Prostate gland (tissue), 2 donors: ENCODE data around the gene IRS2. TPM values are rescaled to one million over a fixed set of nuclear protein-coding genes. Genes with fewer than 3 reads are reported as not detected.

Experiments used
- DNase-seq: peaks from one replicate; pipeline ENCODE4 v3.0.0-alpha.2; 2019; ENCODE audit warnings: low spot score
- H3K27ac ChIP-seq, 2 donors: fragments of 200-600 bp; sonication (generic); 2 replicates each; pipeline ENCODE4 v1.5.1; 2017 to 2019
- H3K27me3 ChIP-seq: fragments of 200-600 bp; sonication (generic); replicated peaks from 2 replicates; pipeline ENCODE4 v1.5.1; 2019; ENCODE audit not compliant: insufficient read depth
- H3K36me3 ChIP-seq, 2 donors: fragments of 200-600 bp; sonication (generic); 1 replicate in 1 of 2; 2 replicates in 1 of 2; pipeline versions ENCODE4 v1.5.1 to v1.8.1; 2017 to 2019
- H3K4me1 ChIP-seq: fragments of 200-600 bp; sonication (generic); replicated peaks from 2 replicates; pipeline ENCODE4 v1.5.1; 2019
- H3K4me3 ChIP-seq, 2 donors: fragments of 200-600 bp; sonication (generic); 2 replicates each; pipeline ENCODE4 v1.5.1; 2017 to 2019
- H3K9me3 ChIP-seq: fragments of 200-600 bp; sonication (generic); 2 replicates; pipeline ENCODE4 v1.5.1; 2017
- POLR2A ChIP-seq: fragments of 450-650 bp; IDR thresholded peaks from one replicate; pipeline ENCODE4 v1.6.1; 2016; ENCODE audit warnings: antibody characterized with exemption, mild to moderate bottlenecking
- POLR2AphosphoS5 ChIP-seq: sonication (generic); formaldehyde crosslinking; IDR thresholded peaks from one replicate; pipeline ENCODE4 v1.6.1; 2017; ENCODE audit warnings: antibody characterized with exemption
- WGBS: methylation state at CpG from one replicate; pipeline ENCODE4 v1.1.5; 2018; 5-methylcytosine and 5-hydroxymethylcytosine counted together
- intact Hi-C: fragments of 100-400 bp; cut with DNase I; formaldehyde crosslinking; loops from one replicate; pipeline ENCODE4 v1.14.2; 2022
- total RNA-seq, 2 donors: library from RNA; depleted of rRNA; stranded (reverse); fragments of >200 nt; gene quantifications; one replicate each; pipeline ENCODE4 v1.1.0, GENCODE V29; 2016
- TF ChIP-seq, protein P1 (sequence below), 4 experiments: fragments of 200-600 bp in 2 of 4; fragments of 450-650 bp in 2 of 4; sonication (generic) in 2 of 4; IDR thresholded peaks; 1 replicate in 3 of 4; 2 replicates in 1 of 4; pipeline ENCODE4 v1.5.1; 2016 to 2019; ENCODE audit warnings: antibody characterized with exemption in 4 of 4, mild to moderate bottlenecking in 2 of 4, moderate library complexity in 2 of 4

IRS2 gene
- total RNA-seq, 2 donors from 2014 or later: 43.5 to 54.8 TPM

DNA sequence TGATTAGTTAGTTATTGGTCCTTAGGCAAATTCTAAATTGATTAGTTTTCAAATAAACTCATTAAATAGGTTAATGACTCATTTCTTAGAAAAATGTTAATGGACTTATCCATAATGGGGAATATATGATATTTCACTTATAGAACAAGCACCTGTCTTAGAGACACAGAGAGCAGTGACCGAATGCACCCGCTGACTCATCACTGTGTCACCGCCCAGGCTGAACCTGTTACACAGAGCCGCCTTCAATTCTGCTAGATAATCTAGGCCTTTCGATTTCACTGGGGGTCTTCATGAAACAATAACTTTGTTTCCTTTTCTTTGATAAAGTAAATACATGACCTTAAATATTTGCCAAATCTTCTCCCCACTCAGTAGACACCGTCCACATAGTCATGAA is 13.1 kb downstream of the IRS2 start:
- no peaks in the 10 kb centered on the region for H3K27me3 ChIP-seq
- intact Hi-C loops: no loop called here
- DNase-seq: no peak
- peaks cover 0 to 6% of the 10 kb centered on the region in 2 donors for H3K36me3 ChIP-seq
- no peaks in the 10 kb centered on the region for H3K9me3 ChIP-seq
- no peak overlapping the region for H3K4me3 ChIP-seq
- no peak overlapping the region for H3K27ac ChIP-seq
- TF ChIP-seq POLR2A (no peak), POLR2AphosphoS5 (no peak)
- TF ChIP-seq, protein P1, sequence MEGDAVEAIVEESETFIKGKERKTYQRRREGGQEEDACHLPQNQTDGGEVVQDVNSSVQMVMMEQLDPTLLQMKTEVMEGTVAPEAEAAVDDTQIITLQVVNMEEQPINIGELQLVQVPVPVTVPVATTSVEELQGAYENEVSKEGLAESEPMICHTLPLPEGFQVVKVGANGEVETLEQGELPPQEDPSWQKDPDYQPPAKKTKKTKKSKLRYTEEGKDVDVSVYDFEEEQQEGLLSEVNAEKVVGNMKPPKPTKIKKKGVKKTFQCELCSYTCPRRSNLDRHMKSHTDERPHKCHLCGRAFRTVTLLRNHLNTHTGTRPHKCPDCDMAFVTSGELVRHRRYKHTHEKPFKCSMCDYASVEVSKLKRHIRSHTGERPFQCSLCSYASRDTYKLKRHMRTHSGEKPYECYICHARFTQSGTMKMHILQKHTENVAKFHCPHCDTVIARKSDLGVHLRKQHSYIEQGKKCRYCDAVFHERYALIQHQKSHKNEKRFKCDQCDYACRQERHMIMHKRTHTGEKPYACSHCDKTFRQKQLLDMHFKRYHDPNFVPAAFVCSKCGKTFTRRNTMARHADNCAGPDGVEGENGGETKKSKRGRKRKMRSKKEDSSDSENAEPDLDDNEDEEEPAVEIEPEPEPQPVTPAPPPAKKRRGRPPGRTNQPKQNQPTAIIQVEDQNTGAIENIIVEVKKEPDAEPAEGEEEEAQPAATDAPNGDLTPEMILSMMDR (IDR thresholded peaks at IDR 0.05): no peak
- WGBS: 96% methylated on average over 6 of the region's 6 CpGs
- no peaks in the 10 kb centered on the region for H3K4me1 ChIP-seq

GRCh38 chr13:109771926-109772325 is 14.5 kb downstream of the IRS2 start:
- TF ChIP-seq POLR2A (no peak), POLR2AphosphoS5 (no peak)
- TF ChIP-seq, protein P1 (IDR thresholded peaks at IDR 0.05): no peak
- no peaks in the 10 kb centered on the region for H3K4me1 ChIP-seq
- intact Hi-C loops: no loop called here
- H3K27me3 ChIP-seq: no peaks in the 10 kb centered on the region
- H3K36me3 ChIP-seq: peaks cover 0 to 6% of the 10 kb centered on the region in 2 donors
- WGBS: 97% methylated on average over 15 of the region's 15 CpGs
- H3K4me3 ChIP-seq: no peak overlapping the region
- no peak for DNase-seq
- H3K27ac ChIP-seq: no peak overlapping the region
- no peaks in the 10 kb centered on the region for H3K9me3 ChIP-seq

GRCh38 chr13:109770436-109770835 is 15.9 kb downstream of the IRS2 start:
- TF ChIP-seq, protein P1 (IDR thresholded peaks at IDR 0.05): no peak
- no peak for TF ChIP-seq POLR2A
- TF ChIP-seq POLR2AphosphoS5: no peak
- no peaks in the 10 kb centered on the region for H3K4me1 ChIP-seq
- H3K27me3 ChIP-seq: no peaks in the 10 kb centered on the region
- 94% methylated on average over 6 of the region's 6 CpGs for WGBS
- intact Hi-C loops: no loop called here
- no peak for DNase-seq
- no peak overlapping the region for H3K27ac ChIP-seq
- H3K9me3 ChIP-seq: no peaks in the 10 kb centered on the region
- peaks cover 0 to 6% of the 10 kb centered on the region in 2 donors for H3K36me3 ChIP-seq
- no peak overlapping the region for H3K4me3 ChIP-seq

DNA sequence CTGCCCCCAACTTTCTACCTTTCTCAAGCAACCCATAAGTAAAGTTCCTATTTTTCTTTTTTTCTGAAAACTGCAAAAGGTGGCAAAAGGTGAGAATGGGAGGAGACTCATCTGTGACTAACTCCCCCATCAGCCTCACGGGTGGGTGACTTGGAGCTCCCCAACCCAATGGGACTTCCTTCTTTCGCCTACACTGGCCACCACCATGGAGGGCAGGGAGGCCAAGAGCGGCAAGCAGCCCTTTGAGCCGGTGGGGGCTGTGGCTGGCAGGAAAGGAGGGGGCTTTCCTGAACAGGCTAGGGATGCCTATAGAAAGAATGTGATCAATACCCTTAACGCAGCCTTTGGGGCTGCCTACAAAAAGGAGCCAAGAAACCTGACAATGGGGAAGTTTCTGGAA is 16.5 kb downstream of the IRS2 start:
- DNase-seq: no peak
- no peak overlapping the region for H3K4me3 ChIP-seq
- H3K4me1 ChIP-seq: no peaks in the 10 kb centered on the region
- peaks cover 0 to 6% of the 10 kb centered on the region in 2 donors for H3K36me3 ChIP-seq
- intact Hi-C loops: no loop called here
- no peak for TF ChIP-seq POLR2A
- TF ChIP-seq, protein P1 (IDR thresholded peaks at IDR 0.05): no peak
- TF ChIP-seq POLR2AphosphoS5: no peak
- whole genome bisulfite sequencing: 94% methylated on average over 5 of the region's 5 CpGs
- no peaks in the 10 kb centered on the region for H3K27me3 ChIP-seq
- H3K27ac ChIP-seq: no peak overlapping the region
- no peaks in the 10 kb centered on the region for H3K9me3 ChIP-seq

GRCh38 chr13:109769275-109769674 is 17.1 kb downstream of the IRS2 start:
- DNase-seq: no peak
- H3K27ac ChIP-seq: no peak overlapping the region
- H3K9me3 ChIP-seq: no peaks in the 10 kb centered on the region
- intact Hi-C loops: no loop called here
- H3K27me3 ChIP-seq: no peaks in the 10 kb centered on the region
- WGBS: 86% methylated on average over 4 of the region's 4 CpGs
- TF ChIP-seq, protein P1 (IDR thresholded peaks at IDR 0.05): no peak
- TF ChIP-seq POLR2A (no peak), POLR2AphosphoS5 (no peak)
- H3K36me3 ChIP-seq: peaks cover 0 to 6% of the 10 kb centered on the region in 2 donors
- no peak overlapping the region for H3K4me3 ChIP-seq
- no peaks in the 10 kb centered on the region for H3K4me1 ChIP-seq
